ENCODE measurements around the gene HM13.

DNA sequence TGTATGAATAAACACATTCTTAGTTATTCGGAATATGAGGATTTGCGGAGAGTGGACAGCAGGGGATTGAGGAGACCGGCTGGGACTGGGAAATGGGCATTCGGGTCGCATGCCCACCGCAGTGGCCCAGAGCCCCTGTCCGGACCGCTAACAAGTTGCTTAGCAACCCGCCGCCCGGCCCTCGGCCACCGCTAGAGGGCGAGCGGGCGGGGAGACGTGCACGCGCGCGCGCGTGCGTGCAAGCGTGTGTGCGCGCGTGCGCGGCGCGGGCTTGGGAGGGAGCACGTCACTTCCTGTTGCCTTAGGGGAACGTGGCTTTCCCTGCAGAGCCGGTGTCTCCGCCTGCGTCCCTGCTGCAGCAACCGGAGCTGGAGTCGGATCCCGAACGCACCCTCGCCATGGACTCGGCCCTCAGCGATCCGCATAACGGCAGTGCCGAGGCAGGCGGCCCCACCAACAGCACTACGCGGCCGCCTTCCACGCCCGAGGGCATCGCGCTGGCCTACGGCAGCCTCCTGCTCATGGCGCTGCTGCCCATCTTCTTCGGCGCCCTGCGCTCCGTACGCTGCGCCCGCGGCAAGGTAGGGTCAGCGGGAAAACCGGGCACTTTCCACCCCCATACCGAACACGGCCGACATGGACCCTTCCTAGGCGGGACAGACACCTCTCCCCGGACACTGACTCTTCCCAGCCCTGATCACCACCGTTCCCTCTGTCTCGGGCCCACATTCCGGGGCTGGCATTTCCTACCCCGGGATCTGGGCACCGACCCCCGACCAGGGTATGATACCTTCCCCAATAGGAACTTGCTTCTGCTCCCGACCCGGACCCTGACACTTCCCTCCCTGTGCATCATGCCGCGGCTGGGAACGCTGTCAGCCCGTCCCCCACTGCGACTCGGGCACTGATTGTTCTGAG lies at the start of gene HM13:
- TF ChIP-seq, protein P1, sequence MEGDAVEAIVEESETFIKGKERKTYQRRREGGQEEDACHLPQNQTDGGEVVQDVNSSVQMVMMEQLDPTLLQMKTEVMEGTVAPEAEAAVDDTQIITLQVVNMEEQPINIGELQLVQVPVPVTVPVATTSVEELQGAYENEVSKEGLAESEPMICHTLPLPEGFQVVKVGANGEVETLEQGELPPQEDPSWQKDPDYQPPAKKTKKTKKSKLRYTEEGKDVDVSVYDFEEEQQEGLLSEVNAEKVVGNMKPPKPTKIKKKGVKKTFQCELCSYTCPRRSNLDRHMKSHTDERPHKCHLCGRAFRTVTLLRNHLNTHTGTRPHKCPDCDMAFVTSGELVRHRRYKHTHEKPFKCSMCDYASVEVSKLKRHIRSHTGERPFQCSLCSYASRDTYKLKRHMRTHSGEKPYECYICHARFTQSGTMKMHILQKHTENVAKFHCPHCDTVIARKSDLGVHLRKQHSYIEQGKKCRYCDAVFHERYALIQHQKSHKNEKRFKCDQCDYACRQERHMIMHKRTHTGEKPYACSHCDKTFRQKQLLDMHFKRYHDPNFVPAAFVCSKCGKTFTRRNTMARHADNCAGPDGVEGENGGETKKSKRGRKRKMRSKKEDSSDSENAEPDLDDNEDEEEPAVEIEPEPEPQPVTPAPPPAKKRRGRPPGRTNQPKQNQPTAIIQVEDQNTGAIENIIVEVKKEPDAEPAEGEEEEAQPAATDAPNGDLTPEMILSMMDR (IDR thresholded peaks at IDR 0.05; ENCODE audit: low read depth, low read length, poor library complexity, severe bottlenecking): peak; percentile 88
- no peak for TF ChIP-seq EZH2phosphoT487 (IDR thresholded peaks at IDR 0.05; ENCODE audit: borderline replicate concordance, low read length)
